Prostate gland (tissue), 2 donors: Measurements from ENCODE around the gene ASS1. TPM values are rescaled to one million over a fixed set of nuclear protein-coding genes. Genes with fewer than 3 reads are reported as not detected.
A peak's percentile ranks its signal among the peaks of the same experiment; 100 is the strongest.

Experiments used
- DNase-seq: peaks from one replicate; pipeline ENCODE4 v3.0.0-alpha.2; 2019; ENCODE audit warnings: low spot score
- H3K27ac ChIP-seq, 2 donors: fragments of 200-600 bp; sonication (generic); 2 replicates each; pipeline ENCODE4 v1.5.1; 2017 to 2019
- H3K27me3 ChIP-seq: fragments of 200-600 bp; sonication (generic); replicated peaks from 2 replicates; pipeline ENCODE4 v1.5.1; 2019; ENCODE audit not compliant: insufficient read depth
- H3K36me3 ChIP-seq, 2 donors: fragments of 200-600 bp; sonication (generic); 1 replicate in 1 of 2; 2 replicates in 1 of 2; pipeline versions ENCODE4 v1.5.1 to v1.8.1; 2017 to 2019
- H3K4me1 ChIP-seq: fragments of 200-600 bp; sonication (generic); replicated peaks from 2 replicates; pipeline ENCODE4 v1.5.1; 2019
- H3K4me3 ChIP-seq, 2 donors: fragments of 200-600 bp; sonication (generic); 2 replicates each; pipeline ENCODE4 v1.5.1; 2017 to 2019
- H3K9me3 ChIP-seq: fragments of 200-600 bp; sonication (generic); 2 replicates; pipeline ENCODE4 v1.5.1; 2017
- CTCF ChIP-seq, 4 experiments: fragments of 200-600 bp in 2 of 4; fragments of 450-650 bp in 2 of 4; sonication (generic) in 2 of 4; IDR thresholded peaks; 1 replicate in 3 of 4; 2 replicates in 1 of 4; pipeline ENCODE4 v1.5.1; 2016 to 2019; ENCODE audit warnings: antibody characterized with exemption in 4 of 4, mild to moderate bottlenecking in 2 of 4, moderate library complexity in 2 of 4
- POLR2A ChIP-seq: fragments of 450-650 bp; IDR thresholded peaks from one replicate; pipeline ENCODE4 v1.6.1; 2016; ENCODE audit warnings: antibody characterized with exemption, mild to moderate bottlenecking
- POLR2AphosphoS5 ChIP-seq: sonication (generic); formaldehyde crosslinking; IDR thresholded peaks from one replicate; pipeline ENCODE4 v1.6.1; 2017; ENCODE audit warnings: antibody characterized with exemption
- WGBS: methylation state at CpG from one replicate; pipeline ENCODE4 v1.1.5; 2018; 5-methylcytosine and 5-hydroxymethylcytosine counted together
- intact Hi-C: fragments of 100-400 bp; cut with DNase I; formaldehyde crosslinking; loops from one replicate; pipeline ENCODE4 v1.14.2; 2022
- total RNA-seq, 2 donors: library from RNA; depleted of rRNA; stranded (reverse); fragments of >200 nt; gene quantifications; one replicate each; pipeline ENCODE4 v1.1.0, GENCODE V29; 2016

Gene ASS1
- total RNA-seq, 2 donors from 2014 or later, result 59.4 to 228 TPM

- DNase-seq, result no peak
- no peaks in the 10 kb centered on the region for H3K9me3 ChIP-seq
- no peaks in the 10 kb centered on the region for H3K27me3 ChIP-seq
- H3K27ac ChIP-seq, result no peak overlapping the region
- H3K4me3 ChIP-seq, result no peak overlapping the region
- intact Hi-C loops, result no loop called here
- no peaks in the 10 kb centered on the region for H3K4me1 ChIP-seq
- H3K36me3 ChIP-seq, result no peaks in the 10 kb centered on the region
- WGBS, result 95% methylated on average over 10 of the region's 10 CpGs
- TF ChIP-seq POLR2AphosphoS5 (no peak), POLR2A (no peak), CTCF (IDR thresholded peaks at IDR 0.05) (no peak)
These were observed 4.2 kb downstream of the ASS1 start for GRCh38 chr9:130448771-130449603.

- no peaks in the 10 kb centered on the region for H3K27me3 ChIP-seq
- no peaks in the 10 kb centered on the region for H3K4me1 ChIP-seq
- TF ChIP-seq POLR2A, result no peak
- no peak for TF ChIP-seq CTCF (IDR thresholded peaks at IDR 0.05)
- no peak for TF ChIP-seq POLR2AphosphoS5
- H3K9me3 ChIP-seq, result no peaks in the 10 kb centered on the region
- H3K4me3 ChIP-seq, result no peak overlapping the region
- no peak for DNase-seq
- H3K27ac ChIP-seq, result no peak overlapping the region
- WGBS, result 79% methylated on average over 15 of the region's 15 CpGs
- H3K36me3 ChIP-seq, result no peaks in the 10 kb centered on the region
- intact Hi-C loops, result no loop called here
These were observed 5.7 kb downstream of the ASS1 start for GRCh38 chr9:130450344-130451003.

GRCh38 chr9:130451004-130451390, 6.2 kb downstream of the ASS1 start:
- Histone ChIP-seq H3K4me1 (no peaks in the 10 kb centered on the region), H3K4me3 (no peak overlapping the region), H3K9me3 (no peaks in the 10 kb centered on the region), H3K36me3 (no peaks in the 10 kb centered on the region), H3K27ac (peak overlapping the region; percentile 60 to 62), H3K27me3 (no peaks in the 10 kb centered on the region)
- no peak for DNase-seq
- 62% methylated on average over 14 of the region's 14 CpGs for WGBS
- no peak for TF ChIP-seq POLR2AphosphoS5
- TF ChIP-seq POLR2A, result no peak
- TF ChIP-seq CTCF (IDR thresholded peaks at IDR 0.05), result no peak
- intact Hi-C loops, result no loop called here

- Histone ChIP-seq H3K27ac (peak overlapping the region; percentile 60 to 62), H3K4me3 (no peak overlapping the region), H3K27me3 (no peaks in the 10 kb centered on the region), H3K9me3 (no peaks in the 10 kb centered on the region), H3K4me1 (no peaks in the 10 kb centered on the region), H3K36me3 (no peaks in the 10 kb centered on the region)
- TF ChIP-seq POLR2AphosphoS5 (peak; percentile 52), POLR2A (no peak), CTCF (IDR thresholded peaks at IDR 0.05) (peak in 2 of 4 experiments; percentile 26 to 52)
- intact Hi-C loops, result no loop called here
- 39% methylated on average over 22 of the region's 23 CpGs for WGBS
- DNase-seq, result peak; percentile 83
These were observed 7.0 kb downstream of the ASS1 start for GRCh38 chr9:130451509-130452388.
